GM10266 (cell line): Measurements from ENCODE around the gene KRT25.

Source experiments
- DNase-seq: peaks from one replicate; pipeline ENCODE4 v3.0.0; 2012; ENCODE audit errors: extremely low spot score
- CTCF ChIP-seq: IDR thresholded peaks from 2 replicates; pipeline ENCODE4 v1.5.1; 2012; ENCODE audit warnings: mild to moderate bottlenecking, low read depth; ENCODE audit not compliant: control insufficient read depth, insufficient read depth; ENCODE audit errors: missing control alignments

The KRT25 gene

DNA sequence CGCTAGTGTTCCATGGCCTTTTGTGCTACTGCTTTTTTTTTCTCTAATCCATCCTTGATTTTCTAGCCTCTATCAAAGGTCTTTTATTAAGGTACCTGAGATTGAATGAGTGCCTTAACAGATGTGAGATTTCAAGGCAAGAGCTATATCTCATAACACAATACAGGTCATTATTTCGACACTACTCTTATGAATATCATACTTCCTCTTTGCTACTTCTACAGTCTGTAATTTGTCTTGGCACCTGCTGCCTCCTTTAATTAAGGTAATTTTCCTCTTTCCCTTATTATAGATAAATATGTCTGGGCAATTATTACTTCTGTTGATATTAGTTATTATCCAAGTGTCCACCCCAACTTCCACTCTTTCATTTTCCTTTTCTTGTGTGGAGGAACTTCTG is 39.3 kb upstream of the KRT25 start:
- no peak for DNase-seq
- no peak for TF ChIP-seq CTCF

DNA sequence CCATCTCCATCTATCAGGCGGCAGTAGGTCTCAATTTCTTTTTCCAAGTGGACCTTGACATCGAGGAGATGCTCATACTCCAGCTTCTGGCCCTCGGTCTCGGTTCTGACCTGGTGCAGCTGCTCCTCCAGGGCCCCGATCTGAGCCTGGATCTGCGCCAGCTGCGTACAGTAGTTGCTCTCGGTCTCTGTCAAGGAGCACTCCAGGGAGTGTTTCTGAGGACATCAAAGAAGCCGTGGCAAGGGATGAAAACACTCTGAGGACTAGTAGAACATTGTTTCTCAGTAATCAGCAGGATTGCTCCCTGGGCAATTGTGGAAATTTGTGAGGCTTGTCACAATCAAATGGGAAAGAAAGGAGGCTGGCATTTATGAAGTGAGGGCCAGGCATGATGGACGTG is 38.7 kb upstream of the KRT25 start:
- DNase-seq: no peak
- TF ChIP-seq CTCF: no peak

GRCh38 chr17:40791787-40792436 is 36.8 kb upstream of the KRT25 start:
- peak; percentile 38 for TF ChIP-seq CTCF
- no peak for DNase-seq

DNA sequence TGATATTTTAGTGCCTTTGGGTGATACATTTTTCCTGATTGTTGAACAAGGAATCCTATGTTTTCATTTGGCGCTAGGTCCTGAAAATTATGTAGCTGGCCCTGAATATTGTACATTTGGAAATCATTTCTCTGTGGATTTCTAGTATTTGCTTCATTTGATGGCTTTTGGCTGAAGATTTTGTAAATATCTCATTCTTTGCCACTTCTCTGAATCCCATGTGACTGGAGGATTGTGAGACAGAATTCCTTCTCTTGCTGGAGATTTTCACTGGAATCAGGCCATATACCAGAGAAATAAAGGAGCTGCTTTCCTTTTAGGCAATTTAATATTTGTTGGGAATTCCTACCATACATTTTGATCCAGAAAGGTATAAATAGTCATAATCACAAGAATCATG is 36.0 kb upstream of the KRT25 start:
- TF ChIP-seq CTCF: no peak
- DNase-seq: no peak

DNA sequence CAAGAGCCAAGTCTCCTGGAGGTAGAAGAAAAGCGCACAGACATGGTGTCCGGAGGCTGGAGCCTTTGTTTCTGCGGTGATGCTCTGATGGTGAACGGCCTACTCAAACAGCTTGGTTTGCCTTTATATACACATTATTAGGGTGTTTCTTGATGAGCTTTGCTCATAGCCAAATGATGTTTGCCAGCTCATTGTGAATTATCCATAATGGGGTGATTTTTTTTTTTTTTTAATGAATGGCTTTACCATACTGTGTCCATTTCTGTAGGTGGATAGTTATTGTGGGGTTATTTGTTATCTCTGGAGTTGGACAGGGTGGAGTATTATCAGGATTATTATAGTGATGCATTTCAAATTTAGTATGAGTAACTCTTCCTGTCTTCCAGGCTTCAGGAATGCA is 27.3 kb upstream of the KRT25 start, which contains the start of gene KRT27:
TSS of gene KRT27 (minus strand) at position 101 of the 400 bp plus-strand sequence. CDS start at position 44, 57 bp downstream.
- no peak for TF ChIP-seq CTCF
- DNase-seq: no peak

GRCh38 chr17:40779181-40779909 is 24.2 kb upstream of the KRT25 start:
- no peak for DNase-seq
- no peak for TF ChIP-seq CTCF

DNA sequence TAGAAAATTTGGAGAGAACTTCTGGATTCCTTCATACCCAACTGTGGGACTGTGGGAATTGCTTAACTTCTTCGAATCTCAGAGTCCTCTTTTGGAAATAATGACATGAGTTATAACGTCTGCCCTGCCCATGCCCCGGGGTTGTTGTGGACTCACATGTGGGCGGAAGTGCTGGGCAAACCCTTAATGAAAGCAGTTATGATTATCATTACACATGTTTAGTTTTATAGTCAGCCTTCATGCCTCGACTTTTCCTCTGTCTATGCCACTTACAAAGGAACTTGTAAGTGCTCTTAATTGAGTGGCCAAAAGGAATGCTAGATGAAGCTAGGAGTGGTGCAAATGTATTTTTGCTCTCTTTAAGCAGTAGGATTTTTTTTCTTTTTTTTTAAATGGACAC is 23.3 kb upstream of the KRT25 start:
- no peak for DNase-seq
- TF ChIP-seq CTCF: no peak
